Ramos (cell line): ENCODE data around the gene PLK1.
"Not testable (repeated sequence)": the region's sequence is repeated elsewhere in the genome, so short reads cannot be mapped to it uniquely, and the experiment has no call there.

Experiments
- in situ Hi-C: fragments of 300-500 bp; cut with MboI; formaldehyde crosslinking; loops from one replicate; pipeline ENCODE4 v1.14.3; 2022; ENCODE audit warnings: low sequenced_read_pairs; ENCODE audit not compliant: unreplicated experiment

PLK1 gene

DNA sequence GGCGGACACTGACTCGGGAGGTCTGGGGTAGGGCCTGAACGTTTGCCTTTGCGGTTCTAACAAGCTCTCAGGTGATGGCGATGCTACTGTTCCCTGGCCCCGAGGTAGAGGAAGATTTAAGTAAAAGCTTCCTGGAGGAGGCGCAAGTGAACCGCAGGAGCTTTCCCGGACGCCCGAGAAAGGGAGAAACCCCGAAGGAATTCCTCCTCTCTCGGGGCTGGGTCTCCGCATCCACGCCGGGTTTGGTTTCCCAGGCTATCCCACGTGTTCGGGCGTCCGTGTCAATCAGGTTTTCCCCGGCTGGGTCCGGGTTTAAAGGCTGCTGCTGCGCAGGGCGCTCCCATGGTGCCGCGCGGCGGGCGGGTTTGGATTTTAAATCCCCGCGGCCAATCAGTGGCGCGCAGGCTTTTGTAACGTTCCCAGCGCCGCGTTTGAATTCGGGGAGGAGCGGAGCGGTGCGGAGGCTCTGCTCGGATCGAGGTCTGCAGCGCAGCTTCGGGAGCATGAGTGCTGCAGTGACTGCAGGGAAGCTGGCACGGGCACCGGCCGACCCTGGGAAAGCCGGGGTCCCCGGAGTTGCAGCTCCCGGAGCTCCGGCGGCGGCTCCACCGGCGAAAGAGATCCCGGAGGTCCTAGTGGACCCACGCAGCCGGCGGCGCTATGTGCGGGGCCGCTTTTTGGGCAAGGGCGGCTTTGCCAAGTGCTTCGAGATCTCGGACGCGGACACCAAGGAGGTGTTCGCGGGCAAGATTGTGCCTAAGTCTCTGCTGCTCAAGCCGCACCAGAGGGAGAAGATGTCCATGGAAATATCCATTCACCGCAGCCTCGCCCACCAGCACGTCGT lies at the start of gene PLK1:
PLK1 (plus strand) TSS at position 460 of the 844 bp plus-strand sequence; CDS start at position 504, 44 bp downstream.
- in situ Hi-C loops, result no loop called here

DNA sequence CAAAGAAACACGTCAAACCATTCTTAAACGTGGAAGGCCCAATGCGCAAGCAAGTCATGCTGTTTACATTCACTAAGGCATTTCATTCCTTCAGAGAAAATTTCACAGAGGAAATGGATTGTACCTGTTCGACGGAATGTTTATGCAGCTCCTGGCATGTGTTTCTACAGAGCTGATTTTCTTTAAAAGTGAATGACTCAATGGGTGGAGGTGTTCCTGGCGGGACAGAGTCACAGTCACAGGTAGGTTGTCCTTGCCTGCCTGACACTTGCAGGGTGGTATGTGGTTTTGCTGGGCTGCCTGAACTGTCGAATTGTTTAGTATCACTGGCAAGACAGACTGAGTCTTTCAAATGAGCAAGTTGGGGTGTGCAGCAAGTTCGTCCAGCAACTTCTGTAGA lies 49.2 kb upstream of the PLK1 start:
- in situ Hi-C loops, result no loop called here

GRCh38 chr16:23631874-23632273 lies 46.8 kb upstream of the PLK1 start:
- in situ Hi-C loops, result not testable (repeated sequence)

- in situ Hi-C loops, result no loop called here
These were observed 44.1 kb upstream of the PLK1 start for GRCh38 chr16:23634461-23635036.

DNA sequence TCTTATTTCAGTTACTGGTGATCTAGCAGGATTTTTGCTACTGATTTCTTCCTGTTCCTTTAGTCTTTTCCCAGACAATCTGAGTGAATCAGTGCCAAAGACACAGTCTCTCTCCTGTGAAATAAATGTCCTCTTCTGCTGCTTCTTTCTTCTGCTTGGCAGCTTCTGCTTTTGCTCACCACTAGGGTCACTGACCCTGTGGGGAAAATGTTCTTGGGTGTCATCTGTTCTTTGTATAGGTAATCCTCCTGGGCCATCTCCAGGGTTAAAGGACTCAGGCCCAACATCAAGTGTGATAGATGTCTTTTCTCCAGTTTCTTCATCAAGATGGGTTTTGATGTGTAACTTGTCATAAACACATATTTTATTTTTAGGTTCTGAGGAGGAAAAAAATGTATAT lies 42.7 kb upstream of the PLK1 start:
- in situ Hi-C loops, result no loop called here

DNA sequence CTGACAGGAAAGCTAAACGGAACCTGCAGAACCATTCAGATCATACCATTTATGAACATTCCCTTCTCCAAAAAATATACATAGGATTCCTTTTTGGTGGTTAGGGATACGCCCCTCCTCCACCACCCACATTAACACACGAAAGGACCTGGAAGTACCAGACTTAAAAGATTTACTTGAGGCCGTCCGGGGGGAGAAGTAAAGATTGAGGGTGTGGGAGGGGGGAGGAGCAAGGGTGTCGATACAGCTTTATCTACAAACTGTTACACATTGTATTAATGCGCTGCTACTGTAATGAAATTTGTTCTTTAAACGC lies 38.1 kb upstream of the PLK1 start:
- in situ Hi-C loops, result no loop called here

DNA sequence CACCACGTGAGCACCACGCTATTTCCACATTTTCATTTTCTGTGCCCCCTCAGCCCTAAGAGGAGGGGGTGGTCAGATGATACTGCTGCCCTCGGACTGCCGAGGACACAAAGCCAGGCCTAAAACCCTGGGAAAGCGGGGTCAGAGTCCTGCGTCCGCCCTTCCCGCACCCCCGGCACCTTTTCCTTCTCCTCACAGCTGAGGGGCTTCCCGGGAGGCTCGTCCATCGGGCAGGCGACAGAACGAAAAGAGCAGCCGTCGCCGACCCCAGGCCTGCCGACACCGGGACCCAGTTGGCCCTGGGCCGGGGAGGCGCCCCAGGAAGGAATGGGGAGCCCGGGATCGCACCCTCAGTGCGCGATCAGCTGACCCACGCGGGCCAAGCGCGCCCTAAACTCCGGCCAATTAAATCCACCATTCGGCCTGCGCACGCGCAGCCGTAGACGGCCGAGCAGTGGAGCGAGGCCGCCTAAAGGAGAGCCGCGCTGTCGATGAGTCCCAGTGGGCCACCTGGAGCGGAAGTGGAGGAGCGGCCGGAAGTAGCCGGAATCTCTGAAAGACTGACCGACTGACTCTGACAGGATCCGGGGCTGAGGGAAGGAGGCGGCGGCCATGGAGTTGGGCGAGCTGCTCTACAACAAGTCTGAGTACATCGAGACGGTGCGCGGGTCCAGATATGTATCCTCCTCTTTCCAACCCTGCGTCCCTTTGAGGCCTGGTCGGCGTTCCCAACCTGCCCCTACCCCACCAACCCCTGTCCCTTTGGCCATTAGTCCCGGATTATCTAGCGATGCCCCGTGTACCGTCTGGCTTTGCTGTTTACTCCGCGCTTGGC lies 37.5 kb upstream of the PLK1 start, which contains the start of the genes DCTN5 and PALB2:
DCTN5 (plus strand) TSS at position 536 of the 835 bp plus-strand sequence; CDS start at position 613, 77 bp downstream.
PALB2 (minus strand) TSS at position 380 of the 835 bp plus-strand sequence; CDS start at position 227, 153 bp downstream.
- in situ Hi-C loops, result no loop called here

DNA sequence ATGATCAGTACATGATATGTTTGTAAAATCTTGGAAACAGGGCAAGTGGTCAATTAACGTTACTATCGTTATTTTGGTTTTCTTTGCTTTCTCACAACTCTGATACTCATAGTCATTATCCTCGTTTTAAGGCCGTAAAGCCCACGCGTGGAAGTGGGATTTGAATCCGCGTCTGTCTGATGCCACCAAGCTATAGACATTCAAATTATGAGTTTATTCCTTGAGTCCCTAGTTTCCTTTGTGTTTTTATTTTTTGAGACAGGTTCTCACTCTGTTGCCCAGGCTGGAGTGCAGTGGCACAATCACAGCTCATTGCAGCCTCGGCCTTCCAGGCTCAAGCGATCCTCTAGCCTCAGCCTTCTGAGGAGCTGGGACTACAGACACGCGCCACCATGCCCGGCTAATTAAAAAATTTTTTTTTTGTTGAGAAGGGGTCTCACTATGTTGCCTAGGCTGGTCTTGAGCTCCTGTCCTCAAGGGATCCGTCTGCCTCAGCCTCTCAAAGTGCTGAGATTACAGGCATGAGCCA lies 36.4 kb upstream of the PLK1 start:
- in situ Hi-C loops, result no loop called here

GRCh38 chr16:23650674-23651416 lies 27.8 kb upstream of the PLK1 start:
- in situ Hi-C loops, result no loop called here

- in situ Hi-C loops, result no loop called here
These were observed 26.7 kb upstream of the PLK1 start for GRCh38 chr16:23651943-23652468.

DNA sequence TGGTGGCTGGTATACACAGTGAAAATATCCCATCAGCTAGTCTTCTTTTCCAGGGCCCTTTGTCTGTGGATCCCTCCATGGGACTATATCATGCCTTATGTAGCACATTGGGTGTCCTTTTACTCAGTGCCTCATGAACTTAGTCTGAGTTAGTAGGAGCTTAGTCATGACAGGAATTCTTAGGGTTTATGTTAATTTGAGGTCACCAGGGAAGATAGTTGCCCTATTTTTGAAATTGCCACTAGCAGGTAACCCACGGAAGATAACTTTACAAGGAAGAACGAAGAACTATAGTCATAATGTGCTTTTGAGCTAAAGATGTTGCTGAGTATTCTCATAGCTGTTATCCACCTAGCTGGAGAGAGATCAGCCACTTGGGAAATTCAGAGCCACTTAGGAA lies 14.8 kb upstream of the PLK1 start:
- in situ Hi-C loops, result no loop called here

- in situ Hi-C loops, result no loop called here
These were observed 11.9 kb upstream of the PLK1 start for GRCh38 chr16:23666571-23667354.

- in situ Hi-C loops, result no loop called here
These were observed 11.4 kb upstream of the PLK1 start for GRCh38 chr16:23667355-23667659.

DNA sequence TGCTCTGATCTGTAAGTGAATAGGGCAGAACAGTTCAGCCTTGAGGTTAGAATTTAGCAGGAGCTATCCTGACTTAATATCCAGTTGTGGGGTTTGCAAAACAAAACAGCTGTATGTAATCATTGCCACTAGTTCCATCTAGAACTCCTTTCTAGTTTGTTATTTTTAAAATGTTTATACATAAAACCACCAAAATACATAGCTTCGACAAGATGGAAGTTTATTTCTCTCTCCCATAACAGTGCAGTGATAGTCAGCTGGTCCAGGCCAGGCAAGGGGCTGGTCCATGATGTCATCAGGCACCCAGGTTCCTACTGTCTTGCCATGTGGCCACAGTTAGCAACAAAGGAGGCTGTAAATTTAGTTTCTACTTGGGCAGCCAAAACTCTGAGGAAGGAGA lies 10.5 kb upstream of the PLK1 start:
- in situ Hi-C loops, result no loop called here

- in situ Hi-C loops, result no loop called here
These were observed 9.8 kb upstream of the PLK1 start for GRCh38 chr16:23668873-23669272.

DNA sequence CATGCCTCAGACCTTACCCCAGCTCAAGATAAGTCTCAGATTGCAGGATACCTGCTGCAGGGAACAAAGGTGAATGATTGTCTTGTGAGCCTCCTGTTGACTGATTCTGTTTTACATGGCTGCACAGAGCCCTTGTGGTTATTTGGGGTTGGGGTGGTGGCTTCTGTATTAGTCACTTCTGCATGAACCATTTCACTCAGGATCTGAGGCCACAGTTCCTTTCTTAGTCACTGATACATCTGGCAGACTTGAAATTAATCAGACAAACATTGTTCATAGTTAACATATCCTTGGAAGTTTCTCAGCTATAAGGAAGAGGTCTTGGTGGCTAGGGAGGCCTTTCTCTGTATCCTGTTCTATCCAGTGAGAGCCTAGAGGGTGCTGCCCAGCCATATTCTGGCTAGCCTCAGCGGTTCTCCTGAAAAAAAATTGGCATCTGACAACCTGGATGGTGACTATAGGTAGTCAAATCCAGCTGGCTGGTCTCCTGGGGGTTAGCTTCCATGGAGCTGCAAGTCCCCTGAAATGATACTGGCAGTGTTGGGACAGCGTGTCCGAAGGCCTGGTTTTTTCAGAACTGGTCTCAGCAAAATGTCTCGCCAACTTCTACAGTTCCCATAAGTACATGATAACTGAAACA lies 8.4 kb upstream of the PLK1 start:
- in situ Hi-C loops, result no loop called here

DNA sequence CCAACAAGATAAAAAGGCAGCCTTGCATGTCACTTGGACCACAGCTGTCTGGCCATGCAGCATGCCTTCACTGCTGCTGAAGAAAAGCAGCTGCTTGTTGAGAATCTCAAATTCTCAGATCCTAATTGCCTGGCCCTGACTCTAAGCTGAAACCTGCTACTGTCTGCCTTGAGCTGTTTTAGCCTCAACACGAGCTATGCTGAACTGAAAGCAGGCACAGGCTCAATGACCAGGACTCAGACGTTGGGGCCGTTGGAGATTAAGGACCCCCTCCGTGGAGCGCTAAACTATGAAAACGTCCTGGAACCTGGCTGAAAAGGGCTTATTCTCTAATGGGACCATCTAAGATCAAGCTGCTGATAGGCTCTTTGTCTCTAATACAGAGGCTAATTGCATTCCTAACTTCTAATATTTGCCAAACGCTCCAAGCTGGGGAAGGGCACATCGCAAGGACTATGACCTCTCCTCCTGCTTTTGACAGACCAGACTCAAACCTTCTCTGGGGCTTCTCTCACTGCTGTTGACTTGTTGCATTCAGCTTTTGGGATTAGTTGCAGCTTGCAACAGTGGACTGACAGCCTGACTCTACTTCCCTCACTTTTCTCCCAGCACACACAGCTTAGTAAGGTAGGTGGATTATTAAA lies 4.6 kb upstream of the PLK1 start:
- in situ Hi-C loops, result no loop called here

DNA sequence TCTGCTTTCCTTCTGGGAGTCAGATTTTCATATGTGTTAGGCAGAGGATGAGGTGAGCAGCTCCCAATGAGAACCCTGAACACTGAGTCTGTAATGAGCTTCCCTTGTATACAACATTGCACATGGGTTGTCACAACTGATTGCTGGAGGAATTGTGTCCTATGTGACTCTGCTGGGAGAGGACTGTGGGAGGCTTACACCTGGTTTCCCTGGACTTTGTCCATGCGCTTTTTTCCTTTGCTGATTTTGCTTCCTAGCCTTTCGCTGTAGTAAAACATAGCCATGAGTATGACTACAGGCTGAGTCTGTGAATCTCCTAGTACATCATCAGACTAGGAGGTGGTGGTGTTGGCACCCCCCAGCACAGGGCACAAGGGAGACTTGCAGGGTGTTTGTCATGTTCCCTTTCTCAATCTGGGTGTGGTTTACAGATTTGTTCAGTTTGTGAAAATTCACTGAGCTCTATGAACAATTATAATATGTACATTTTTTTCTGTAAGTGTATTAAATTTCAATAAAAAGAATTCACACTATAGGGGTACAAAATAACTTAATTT lies 1.7 kb upstream of the PLK1 start:
- in situ Hi-C loops, result no loop called here
